DND-41 (cell line): ENCODE measurements around the gene SPARC.

Experiments used
- ATAC-seq: fragments of 200-7000 bp; cut with Tn5 transposase; 3 replicates; pipeline ENCODE4 v1.9.1; 2021; ENCODE audit warnings: low read depth; ENCODE audit not compliant: insufficient read depth
- DNase-seq: peaks from one replicate; pipeline ENCODE4 v3.0.0-alpha.2; 2020
- H2AFZ ChIP-seq: 2 replicates; pipeline ENCODE4 v1.6.0; 2012; ENCODE audit warnings: low read depth, low read length
- H3K27ac ChIP-seq: 2 replicates; pipeline ENCODE4 v1.5.1; 2012; ENCODE audit warnings: low read length, inconsistent platforms
- H3K27me3 ChIP-seq: fragments of 200-600 bp; sonication (generic); 2 replicates; pipeline ENCODE4 v1.6.0; 2012; ENCODE audit warnings: low read length, mild to moderate bottlenecking, inconsistent platforms; ENCODE audit not compliant: insufficient read depth, poor library complexity
- H3K36me3 ChIP-seq: 2 replicates; pipeline ENCODE4 v1.5.1; 2012; ENCODE audit warnings: low read length, inconsistent platforms; ENCODE audit not compliant: insufficient read depth
- H3K4me1 ChIP-seq: 2 replicates; pipeline ENCODE4 v1.5.1; 2012; ENCODE audit warnings: mild to moderate bottlenecking, low read length; ENCODE audit not compliant: insufficient read depth
- H3K4me2 ChIP-seq: 2 replicates; pipeline ENCODE4 v1.6.0; 2012; ENCODE audit warnings: mild to moderate bottlenecking, moderate library complexity, low read length, inconsistent platforms; ENCODE audit not compliant: insufficient read depth
- H3K4me3 ChIP-seq, 2 experiments: fragments of 200-600 bp in 1 of 2; shearing (Covaris generic) in 1 of 2; 2 replicates each; pipeline ENCODE4 v1.5.1; 2012 to 2016; ENCODE audit warnings: inconsistent platforms in 2 of 2, low read length in 2 of 2, mild to moderate bottlenecking in 2 of 2, low read depth in 1 of 2, moderate library complexity in 1 of 2
- H3K79me2 ChIP-seq: 2 replicates; pipeline ENCODE4 v1.6.0; 2012; ENCODE audit warnings: low read length, inconsistent platforms; ENCODE audit not compliant: insufficient read depth
- H3K9ac ChIP-seq: 2 replicates; pipeline ENCODE4 v1.6.0; 2012; ENCODE audit warnings: low read depth, mild to moderate bottlenecking, inconsistent platforms, low read length, moderate library complexity
- H3K9me3 ChIP-seq: 2 replicates; pipeline ENCODE4 v1.5.1; 2012; ENCODE audit warnings: low read length, moderate library complexity, mild to moderate bottlenecking, inconsistent platforms; ENCODE audit not compliant: insufficient read depth, severe bottlenecking
- H4K20me1 ChIP-seq: 2 replicates; pipeline ENCODE4 v1.6.0; 2012; ENCODE audit warnings: low read length; ENCODE audit not compliant: insufficient read depth
- EZH2 ChIP-seq: IDR thresholded peaks from 3 replicates; pipeline ENCODE4 v1.6.1; 2012; ENCODE audit warnings: borderline replicate concordance, low read depth, mild to moderate bottlenecking, moderate library complexity, low read length, inconsistent platforms; ENCODE audit not compliant: severe bottlenecking
- TF ChIP-seq, protein P1 (sequence below): IDR thresholded peaks from 2 replicates; pipeline ENCODE4 v1.5.1; 2012; ENCODE audit warnings: borderline replicate concordance, low read length, moderate library complexity, mild to moderate bottlenecking; ENCODE audit not compliant: poor library complexity, severe bottlenecking; ENCODE audit errors: extremely low read depth

SPARC gene

DNA sequence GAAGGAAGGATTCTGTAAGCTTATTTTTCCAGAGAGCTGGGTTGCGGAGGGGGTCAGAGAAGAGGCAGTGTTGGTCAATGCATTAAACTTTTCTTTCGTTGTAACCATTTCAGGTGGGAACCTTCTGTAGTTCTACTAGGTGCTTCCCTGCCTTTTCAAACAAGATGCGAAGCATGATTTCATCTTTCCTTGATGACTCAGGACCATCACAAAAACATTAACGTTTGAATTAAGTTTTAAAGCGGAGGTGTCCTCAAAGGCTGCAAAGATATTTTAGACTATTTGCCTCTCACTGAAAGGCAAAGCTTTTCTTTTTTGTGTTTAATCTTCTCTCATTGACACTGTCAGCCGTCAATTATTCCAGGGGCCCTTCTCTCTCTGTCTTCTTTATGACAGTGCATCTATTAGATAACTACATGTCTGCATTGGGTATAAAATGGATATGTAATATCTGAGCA lies 69.3 kb downstream of the SPARC start:
- Histone ChIP-seq H3K27me3 (peaks cover 37% of the 10 kb centered on the region), H3K9ac (no peak overlapping the region), H3K4me1 (no peaks in the 10 kb centered on the region), H4K20me1 (no peaks in the 10 kb centered on the region; the same call in 1 of the 2 replicates), H3K9me3 (no peaks in the 10 kb centered on the region), H3K27ac (no peak overlapping the region), H3K36me3 (no peaks in the 10 kb centered on the region), H3K4me2 (no peak overlapping the region), H3K4me3 (no peak overlapping the region), H2AFZ (no peak overlapping the region), H3K79me2 (no peaks in the 10 kb centered on the region)
- no peak for TF ChIP-seq EZH2
- TF ChIP-seq, protein P1, sequence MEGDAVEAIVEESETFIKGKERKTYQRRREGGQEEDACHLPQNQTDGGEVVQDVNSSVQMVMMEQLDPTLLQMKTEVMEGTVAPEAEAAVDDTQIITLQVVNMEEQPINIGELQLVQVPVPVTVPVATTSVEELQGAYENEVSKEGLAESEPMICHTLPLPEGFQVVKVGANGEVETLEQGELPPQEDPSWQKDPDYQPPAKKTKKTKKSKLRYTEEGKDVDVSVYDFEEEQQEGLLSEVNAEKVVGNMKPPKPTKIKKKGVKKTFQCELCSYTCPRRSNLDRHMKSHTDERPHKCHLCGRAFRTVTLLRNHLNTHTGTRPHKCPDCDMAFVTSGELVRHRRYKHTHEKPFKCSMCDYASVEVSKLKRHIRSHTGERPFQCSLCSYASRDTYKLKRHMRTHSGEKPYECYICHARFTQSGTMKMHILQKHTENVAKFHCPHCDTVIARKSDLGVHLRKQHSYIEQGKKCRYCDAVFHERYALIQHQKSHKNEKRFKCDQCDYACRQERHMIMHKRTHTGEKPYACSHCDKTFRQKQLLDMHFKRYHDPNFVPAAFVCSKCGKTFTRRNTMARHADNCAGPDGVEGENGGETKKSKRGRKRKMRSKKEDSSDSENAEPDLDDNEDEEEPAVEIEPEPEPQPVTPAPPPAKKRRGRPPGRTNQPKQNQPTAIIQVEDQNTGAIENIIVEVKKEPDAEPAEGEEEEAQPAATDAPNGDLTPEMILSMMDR: no peak
- no peak for DNase-seq
- ATAC-seq: no peak

DNA sequence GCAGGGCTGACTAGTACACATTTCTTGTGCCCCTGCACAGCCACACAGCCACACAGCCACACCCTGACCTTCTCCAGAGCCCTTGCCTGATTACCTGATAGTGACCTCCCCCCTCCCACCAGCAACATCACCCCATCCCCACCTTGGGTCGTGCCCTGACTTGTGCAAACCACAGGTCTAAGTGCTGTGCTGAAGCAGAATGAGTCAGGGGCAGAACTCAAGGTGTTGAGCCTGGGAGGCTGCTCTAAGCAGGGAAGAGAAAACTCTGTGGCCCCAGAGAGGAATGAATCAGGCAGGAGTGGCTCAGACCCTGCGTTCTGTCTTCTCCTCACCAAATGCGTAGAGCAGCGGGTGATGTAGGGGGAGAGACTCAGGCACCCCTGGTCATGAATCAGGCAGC lies 71.3 kb downstream of the SPARC start:
- no peaks in the 10 kb centered on the region for H3K4me1 ChIP-seq
- no peak overlapping the region for H3K4me2 ChIP-seq
- H3K79me2 ChIP-seq: no peaks in the 10 kb centered on the region
- H2AFZ ChIP-seq: no peak overlapping the region
- H4K20me1 ChIP-seq: no peaks in the 10 kb centered on the region; the same call in 1 of the 2 replicates
- no peak overlapping the region for H3K4me3 ChIP-seq
- ATAC-seq: no peak
- no peaks in the 10 kb centered on the region for H3K9me3 ChIP-seq
- no peaks in the 10 kb centered on the region for H3K36me3 ChIP-seq
- no peak overlapping the region for H3K9ac ChIP-seq
- TF ChIP-seq EZH2: no peak
- TF ChIP-seq, protein P1: no peak
- peaks cover 23% of the 10 kb centered on the region for H3K27me3 ChIP-seq
- H3K27ac ChIP-seq: no peak overlapping the region
- no peak for DNase-seq

DNA sequence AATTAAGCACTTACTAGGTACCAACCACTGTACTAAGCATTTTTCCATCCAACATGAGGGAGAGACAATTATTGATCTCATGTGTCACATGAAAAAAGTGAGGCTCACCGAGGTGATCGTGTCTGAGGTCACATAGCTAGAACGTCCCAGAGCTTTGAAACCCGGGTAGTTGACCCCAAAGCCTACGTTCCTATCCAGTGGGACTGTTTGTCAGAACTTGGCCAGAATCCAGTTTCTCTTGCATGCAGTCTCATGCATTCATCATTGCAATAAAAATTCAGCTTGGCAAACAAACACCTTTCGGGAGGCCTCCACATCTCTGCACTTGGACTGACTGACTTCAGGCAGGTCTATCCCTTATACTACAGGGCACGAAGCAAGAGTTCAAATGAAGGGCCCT lies 72.2 kb downstream of the SPARC start:
- H3K27me3 ChIP-seq: peaks cover 19% of the 10 kb centered on the region
- no peaks in the 10 kb centered on the region; the same call in 1 of the 2 replicates for H4K20me1 ChIP-seq
- no peak for DNase-seq
- TF ChIP-seq, protein P1: no peak
- TF ChIP-seq EZH2: no peak
- H3K27ac ChIP-seq: no peak overlapping the region
- H3K4me2 ChIP-seq: no peak overlapping the region
- no peak overlapping the region for H3K4me3 ChIP-seq
- no peaks in the 10 kb centered on the region for H3K79me2 ChIP-seq
- H2AFZ ChIP-seq: no peak overlapping the region
- no peaks in the 10 kb centered on the region for H3K36me3 ChIP-seq
- H3K9ac ChIP-seq: no peak overlapping the region
- no peaks in the 10 kb centered on the region for H3K9me3 ChIP-seq
- no peaks in the 10 kb centered on the region for H3K4me1 ChIP-seq
- ATAC-seq: no peak

DNA sequence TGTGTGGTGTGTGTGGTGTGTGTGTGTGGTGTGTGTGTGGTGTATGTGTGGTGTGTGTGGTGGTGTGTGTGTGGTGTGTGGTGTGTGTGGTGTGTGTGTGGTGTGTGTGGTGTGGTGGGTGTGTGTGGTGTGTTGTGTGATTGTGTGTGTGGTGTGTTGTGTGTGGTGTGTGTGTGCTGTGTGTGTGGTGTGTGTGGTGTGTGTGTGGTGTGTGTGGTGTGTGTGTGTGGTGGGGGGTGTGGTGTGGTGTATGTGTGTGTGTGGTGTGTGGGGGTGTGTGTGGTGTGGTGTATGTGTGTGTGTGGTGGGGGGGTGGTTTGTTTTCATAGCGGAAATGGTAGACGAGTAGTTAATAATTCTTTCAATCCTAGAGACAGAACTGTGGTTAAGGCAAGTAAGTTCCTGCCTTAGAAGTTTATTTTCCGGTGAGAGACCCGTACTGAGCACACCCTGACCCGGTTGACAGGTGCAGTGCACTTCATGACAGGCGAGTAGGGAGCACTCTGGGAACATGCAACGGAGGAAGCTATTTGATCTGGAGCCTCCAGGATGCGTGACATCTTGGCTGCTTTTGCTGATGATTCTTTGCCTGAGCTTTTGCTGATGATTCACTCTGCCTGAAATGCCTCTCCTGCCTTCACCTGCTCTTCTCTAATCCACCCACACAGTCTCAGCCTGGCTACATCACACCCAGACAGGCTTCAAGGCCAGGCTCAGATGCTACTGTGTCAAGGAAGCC lies 73.9 kb downstream of the SPARC start:
- DNase-seq: peak; percentile 32
- Histone ChIP-seq H3K36me3 (no peaks in the 10 kb centered on the region), H3K9ac (no peak overlapping the region), H3K4me1 (no peaks in the 10 kb centered on the region), H3K27me3 (peaks cover 7% of the 10 kb centered on the region), H2AFZ (no peak overlapping the region), H4K20me1 (no peaks in the 10 kb centered on the region; the same call in 1 of the 2 replicates), H3K4me3 (no peak overlapping the region), H3K79me2 (no peaks in the 10 kb centered on the region), H3K27ac (no peak overlapping the region), H3K4me2 (no peak overlapping the region), H3K9me3 (no peaks in the 10 kb centered on the region)
- no peak for TF ChIP-seq EZH2
- ATAC-seq: peak; percentile 86
